Measurements from ENCODE around the gene STAC3. TPM values are rescaled to one million over a fixed set of nuclear protein-coding genes. Genes with fewer than 3 reads are reported as not detected.

Gene STAC3
- total and polyA plus RNA-seq, 2 of the 13 experiments (the other 11 are each of a cell fraction or from before 2014, with no cell fraction given), result 0.18 to 0.22 TPM

DNA sequence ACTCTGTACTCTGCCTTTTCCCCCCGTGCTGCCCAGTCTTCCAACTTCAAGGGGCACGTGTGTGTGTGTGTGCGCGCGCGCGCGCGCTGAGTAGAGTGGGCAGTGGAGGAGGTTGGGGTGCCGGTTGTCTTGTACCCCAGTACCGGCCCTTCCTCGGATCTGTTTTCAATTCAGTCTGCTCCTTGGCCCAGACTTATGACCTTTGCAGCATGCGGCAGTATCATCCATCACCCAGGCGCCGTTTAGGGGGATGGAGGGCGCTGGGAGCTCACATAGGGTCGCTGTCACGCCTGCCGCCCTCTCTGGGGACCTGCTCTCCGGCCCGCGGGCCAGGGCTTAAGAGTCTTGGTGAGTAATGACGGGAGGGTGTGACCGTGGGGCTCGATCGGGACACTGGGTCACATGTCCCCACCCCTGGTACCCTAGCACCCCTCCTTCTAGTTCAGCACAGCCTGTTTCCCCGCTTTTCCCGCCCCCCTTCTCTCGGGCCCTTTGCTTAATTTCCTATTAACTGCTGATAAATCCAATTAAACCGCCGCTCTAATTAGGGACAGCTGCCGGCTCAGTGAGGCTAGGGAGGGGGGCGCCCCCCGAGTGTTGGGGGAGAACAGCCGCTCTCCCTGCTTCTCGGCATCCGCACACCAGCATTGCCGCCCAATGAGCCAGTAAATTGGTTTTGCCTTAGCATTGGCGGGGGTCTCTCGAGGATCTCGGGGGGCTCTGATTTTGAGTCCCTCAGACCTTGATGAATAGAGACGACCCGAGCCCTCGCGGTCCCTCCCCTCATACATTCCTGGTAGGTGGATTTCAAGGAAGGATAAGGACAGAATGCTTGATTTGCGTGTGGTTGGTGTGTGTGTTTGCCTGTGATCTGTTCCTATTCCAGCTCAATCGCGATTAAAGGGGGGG is 9.3 kb downstream of the STAC3 start:
- Histone ChIP-seq H4K20me1 (ENCODE audit: insufficient read depth, low read length) (no peaks in the 10 kb centered on the region; the same call in 1 of the 2 replicates), H3K4me3 (replicated peaks in 1 of 3; ENCODE audit: insufficient read depth in 1 of 3, low read depth in 2 of 3, low read length in 3 of 3) (no peak overlapping the region; a peak in 1 of 6 replicates), H3K9me3 (ENCODE audit: low read length) (no peaks in the 10 kb centered on the region), H3K9ac (ENCODE audit: insufficient read depth, low read depth, low read length) (no peak overlapping the region), H3K4me1 (ENCODE audit: insufficient read depth, low read length) (peaks cover 74% of the 10 kb centered on the region), H2AFZ (ENCODE audit: low read length) (no peak overlapping the region), H3K4me2 (ENCODE audit: low read depth, low read length) (peak overlapping the region; percentile 99; the same call in 1 of the 2 replicates), H3K27me3 (ENCODE audit: control insufficient read depth in 1 of 2, insufficient read depth in 2 of 2, low read length in 2 of 2) (peaks cover 19 to 55% of the 10 kb centered on the region in 2 experiments), H3K79me2 (ENCODE audit: insufficient read depth, low read length) (no peaks in the 10 kb centered on the region), H3K27ac (ENCODE audit: extremely low read length, insufficient read depth, low read length) (no peak overlapping the region), H3K36me3 (replicated peaks in 1 of 2; ENCODE audit: control insufficient read depth in 1 of 2, insufficient read depth in 2 of 2, low read length in 2 of 2) (no peaks in the 10 kb centered on the region)
- CTCF ChIA-PET (ENCODE audit: low intra/inter-chr PET ratio, low total read pairs), result interaction anchor here (1.5 to 11.7 kb wide), 3 partner anchors 15 to 59 kb away, joined by 3 to 308 read pairs (median 87); partner anchors contain the start of genes NXPH4 and SHMT2
- intact Hi-C loops (cut with micrococcal nuclease; ENCODE audit: unreplicated experiment) (no loop called here), in situ Hi-C loops (cut with HindIII; ENCODE audit: extremely low pct_ligation_motif_present, low pct_unique_long_range_greater_than_20kb) (no loop called here)
- WGBS (ENCODE audit: low lambda C conversion rate), result 30% methylated on average over 32 of the region's 48 CpGs
- no TSS peak for BruUV-seq (replicated peaks)
- DNase-seq (ENCODE audit: low spot score), result no peak
- TF ChIP-seq TFAP4 (IDR thresholded peaks at IDR 0.05; ENCODE audit: borderline replicate concordance, low read depth) (no peak), MTA1 (CRISPR knock-in tag; IDR thresholded peaks at IDR 0.05; ENCODE audit: borderline replicate concordance) (no peak), U2AF1 (optimal IDR thresholded peaks at IDR 0.05; ENCODE audit: low read depth, low read length) (no peak), ZNF879 (CRISPR knock-in tag; IDR thresholded peaks at IDR 0.05) (no peak), ZNF766 (CRISPR knock-in tag; IDR thresholded peaks at IDR 0.05; ENCODE audit: borderline replicate concordance) (no peak), HIC2 (CRISPR knock-in tag; IDR thresholded peaks at IDR 0.05; ENCODE audit: low read depth) (no peak), ZBTB3 (CRISPR knock-in tag; IDR thresholded peaks at IDR 0.05; ENCODE audit: borderline replicate concordance, low read depth) (no peak), SCMH1 (CRISPR knock-in tag; IDR thresholded peaks at IDR 0.05; ENCODE audit: borderline replicate concordance) (no peak)
- TF ChIP-seq, protein P1, sequence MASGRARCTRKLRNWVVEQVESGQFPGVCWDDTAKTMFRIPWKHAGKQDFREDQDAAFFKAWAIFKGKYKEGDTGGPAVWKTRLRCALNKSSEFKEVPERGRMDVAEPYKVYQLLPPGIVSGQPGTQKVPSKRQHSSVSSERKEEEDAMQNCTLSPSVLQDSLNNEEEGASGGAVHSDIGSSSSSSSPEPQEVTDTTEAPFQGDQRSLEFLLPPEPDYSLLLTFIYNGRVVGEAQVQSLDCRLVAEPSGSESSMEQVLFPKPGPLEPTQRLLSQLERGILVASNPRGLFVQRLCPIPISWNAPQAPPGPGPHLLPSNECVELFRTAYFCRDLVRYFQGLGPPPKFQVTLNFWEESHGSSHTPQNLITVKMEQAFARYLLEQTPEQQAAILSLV (CRISPR knock-in tag; IDR thresholded peaks at IDR 0.05; ENCODE audit: borderline replicate concordance), result no peak
- no peak for ATAC-seq
- no peak for FAIRE-seq
- POLR2A ChIA-PET, result interaction anchor here (1.1 to 8.9 kb wide), 2 partner anchors 11 to 19 kb away, joined by 3 to 116 read pairs; partner anchors contain the start of gene SHMT2
